ENCODE results near the gene CREB3. TPM values are rescaled to one million over a fixed set of nuclear protein-coding genes. Genes with fewer than 3 reads are reported as not detected.

Gene CREB3
- total RNA-seq, 1 experiment from 2014 or later, result 27.3 TPM

DNA sequence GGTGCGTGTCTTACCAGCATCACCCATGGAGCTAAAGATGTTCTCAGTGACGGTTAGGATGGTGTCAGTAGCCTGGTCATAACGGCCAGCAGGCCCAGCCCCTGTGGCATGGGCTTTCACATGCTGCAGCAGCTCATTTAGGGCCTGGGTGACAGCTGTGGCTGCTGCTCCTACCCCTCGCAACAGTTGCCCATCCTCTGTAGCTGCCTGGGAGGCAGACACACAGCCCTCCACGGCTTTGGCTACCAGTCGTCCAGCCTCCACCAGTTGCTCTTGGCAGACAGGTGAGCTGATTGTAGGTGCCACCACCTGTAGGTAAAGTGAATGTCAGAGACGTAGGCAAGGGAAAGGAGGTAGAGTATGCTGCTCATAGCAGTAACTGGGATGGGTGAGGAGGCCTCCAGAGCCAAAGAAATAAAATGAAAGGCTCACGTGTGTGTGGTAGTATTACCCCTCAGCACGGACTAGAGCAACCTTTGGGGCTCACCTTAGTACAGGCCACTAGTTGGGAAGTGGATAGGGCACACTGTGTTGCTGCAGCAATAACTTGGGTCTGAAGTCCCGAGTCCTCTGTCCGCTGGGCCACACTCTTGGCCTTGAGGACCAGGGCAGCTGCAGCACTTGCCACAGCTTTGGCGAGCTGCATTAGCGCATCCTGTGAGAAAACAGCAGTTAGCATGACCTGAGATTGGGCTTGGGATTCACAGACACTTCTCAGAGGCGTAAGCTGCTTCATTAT is 15.2 kb upstream of the CREB3 start:
- Histone ChIP-seq H4K91ac (ENCODE audit: insufficient read length, low read depth, low read length) (no peak overlapping the region), H3K9me3 (ENCODE audit: control insufficient read depth, low read depth, low read length) (no peaks in the 10 kb centered on the region), H3K4me2 (ENCODE audit: insufficient read depth, insufficient read length, low read length) (no peak overlapping the region), H3K56ac (ENCODE audit: insufficient read length, low read depth, low read length) (no peak overlapping the region), H3K14ac (ENCODE audit: insufficient read depth, low read length) (no peak overlapping the region), H3K4ac (ENCODE audit: low read depth, low read length) (no peak overlapping the region), H4K20me1 (ENCODE audit: control insufficient read depth, insufficient read depth, insufficient read length) (no peaks in the 10 kb centered on the region), H3K27ac (ENCODE audit: insufficient read length, low read depth, low read length) (no peak overlapping the region), H2BK120ac (ENCODE audit: low read depth, low read length, poor library complexity, severe bottlenecking) (no peak overlapping the region), H3K79me1 (ENCODE audit: insufficient read depth, low read depth, low read length, poor library complexity, severe bottlenecking) (no peaks in the 10 kb centered on the region), H3K27me3 (ENCODE audit: insufficient read depth, low read length) (no peaks in the 10 kb centered on the region), H3K79me2 (ENCODE audit: insufficient read depth, low read length) (no peaks in the 10 kb centered on the region), H4K5ac (ENCODE audit: insufficient read length, low read depth, low read length) (no peak overlapping the region), H3K23ac (ENCODE audit: insufficient read length, low read depth, low read length) (no peak overlapping the region), H3K9ac (ENCODE audit: extremely low read depth, insufficient read length, low read length) (no peak overlapping the region), H3T11ph (ENCODE audit: low read length) (no peak overlapping the region), H3K4me1 (ENCODE audit: insufficient read depth, low read length) (no peaks in the 10 kb centered on the region), H2AFZ (ENCODE audit: low read length) (no peak overlapping the region), H2BK5ac (ENCODE audit: insufficient read length, low read length) (no peak overlapping the region), H2BK15ac (ENCODE audit: low read depth, low read length) (no peak overlapping the region), H2AK5ac (ENCODE audit: insufficient read length, low read length) (no peak overlapping the region), H2BK12ac (ENCODE audit: insufficient read length, low read depth, low read length) (no peak overlapping the region), H3K23me2 (ENCODE audit: insufficient read length, low read depth, low read length, poor library complexity, severe bottlenecking) (no peaks in the 10 kb centered on the region), H3K18ac (ENCODE audit: insufficient read length, low read depth, low read length) (no peak overlapping the region), H4K8ac (replicated peaks; ENCODE audit: insufficient read length, low read depth, low read length) (no peak overlapping the region), H2BK20ac (ENCODE audit: low read depth, low read length, poor library complexity, severe bottlenecking) (no peak overlapping the region)
- no peaks in the 10 kb centered on the region; the same call in 1 of the 2 replicates for H3K27me3 Mint-ChIP-seq (ENCODE audit: low read depth)
- TF ChIP-seq, protein P1, sequence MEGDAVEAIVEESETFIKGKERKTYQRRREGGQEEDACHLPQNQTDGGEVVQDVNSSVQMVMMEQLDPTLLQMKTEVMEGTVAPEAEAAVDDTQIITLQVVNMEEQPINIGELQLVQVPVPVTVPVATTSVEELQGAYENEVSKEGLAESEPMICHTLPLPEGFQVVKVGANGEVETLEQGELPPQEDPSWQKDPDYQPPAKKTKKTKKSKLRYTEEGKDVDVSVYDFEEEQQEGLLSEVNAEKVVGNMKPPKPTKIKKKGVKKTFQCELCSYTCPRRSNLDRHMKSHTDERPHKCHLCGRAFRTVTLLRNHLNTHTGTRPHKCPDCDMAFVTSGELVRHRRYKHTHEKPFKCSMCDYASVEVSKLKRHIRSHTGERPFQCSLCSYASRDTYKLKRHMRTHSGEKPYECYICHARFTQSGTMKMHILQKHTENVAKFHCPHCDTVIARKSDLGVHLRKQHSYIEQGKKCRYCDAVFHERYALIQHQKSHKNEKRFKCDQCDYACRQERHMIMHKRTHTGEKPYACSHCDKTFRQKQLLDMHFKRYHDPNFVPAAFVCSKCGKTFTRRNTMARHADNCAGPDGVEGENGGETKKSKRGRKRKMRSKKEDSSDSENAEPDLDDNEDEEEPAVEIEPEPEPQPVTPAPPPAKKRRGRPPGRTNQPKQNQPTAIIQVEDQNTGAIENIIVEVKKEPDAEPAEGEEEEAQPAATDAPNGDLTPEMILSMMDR (conservative IDR thresholded peaks at IDR 0.05), result no peak
- WGBS (ENCODE audit: extremely low coverage, insufficient read length, low lambda C conversion rate), result no CpG with 5 or more reads among the region's 14 CpGs
- peaks cover 52 to 97% (median 90%) of the 10 kb centered on the region in 3 experiments for H3K36me3 Mint-ChIP-seq (ENCODE audit: insufficient read depth in 1 of 3, low read depth in 3 of 3)
- no peak overlapping the region for H3K27ac Mint-ChIP-seq
- no peak for DNase-seq
- H3K4me3 Mint-ChIP-seq, result no peak overlapping the region
- H3K4me1 Mint-ChIP-seq, result peaks cover 0 to 9% of the 10 kb centered on the region in 2 experiments; a peak in 2 of 4 replicates
- H3K9me3 Mint-ChIP-seq, result no peaks in the 10 kb centered on the region

Measured in H9 (cell line).